GM19025 (cell line): ENCODE measurements around the gene FOXO3.
"Not testable (repeated sequence)": the region's sequence is repeated elsewhere in the genome, so short reads cannot be mapped to it uniquely, and the experiment has no call there.

Experiments
- ATAC-seq: cut with Tn5 transposase; IDR thresholded peaks from one replicate; pipeline ENCODE4 v1.9.1; 2021; ENCODE audit warnings: mild to moderate bottlenecking, low read depth, moderate library complexity; ENCODE audit not compliant: unreplicated experiment

The FOXO3 gene

GRCh38 chr6:108654465-108655106 is 93.9 kb downstream of the FOXO3 start:
- ATAC-seq = no peak

- ATAC-seq = no peak
Observed at GRCh38 chr6:108655806-108656651, 95.3 kb downstream of the FOXO3 start.

- no peak for ATAC-seq
Observed at GRCh38 chr6:108656836-108657235, 96.1 kb downstream of the FOXO3 start.

GRCh38 chr6:108658174-108658573 is 97.5 kb downstream of the FOXO3 start:
- ATAC-seq = no peak

- ATAC-seq = not testable (repeated sequence)
Observed at GRCh38 chr6:108658785-108659184, 98.1 kb downstream of the FOXO3 start.

- ATAC-seq = no peak
Observed at GRCh38 chr6:108660251-108660650, 99.5 kb downstream of the FOXO3 start.

GRCh38 chr6:108661430-108661829 is 100.7 kb downstream of the FOXO3 start:
- no peak for ATAC-seq

- ATAC-seq = no peak
Observed at GRCh38 chr6:108661982-108662381, 101.3 kb downstream of the FOXO3 start.

- no peak for ATAC-seq
Observed at GRCh38 chr6:108662702-108663101, 102.0 kb downstream of the FOXO3 start.

- ATAC-seq = not testable (repeated sequence)
Observed at GRCh38 chr6:108663494-108664064, 102.9 kb downstream of the FOXO3 start.

GRCh38 chr6:108665495-108666196 is 104.9 kb downstream of the FOXO3 start:
- no peak for ATAC-seq

- ATAC-seq = no peak
Observed at GRCh38 chr6:108666656-108667260, 106.0 kb downstream of the FOXO3 start.

GRCh38 chr6:108667993-108668392 is 107.3 kb downstream of the FOXO3 start:
- ATAC-seq = no peak

GRCh38 chr6:108669673-108670072 is 109.0 kb downstream of the FOXO3 start:
- no peak for ATAC-seq

- ATAC-seq = no peak
Observed at GRCh38 chr6:108671175-108671574, 110.5 kb downstream of the FOXO3 start.

GRCh38 chr6:108671790-108672189 is 111.1 kb downstream of the FOXO3 start:
- no peak for ATAC-seq

GRCh38 chr6:108672641-108673040 is 111.9 kb downstream of the FOXO3 start:
- ATAC-seq = no peak

GRCh38 chr6:108673153-108673552 is 112.4 kb downstream of the FOXO3 start:
- ATAC-seq = no peak

- no peak for ATAC-seq
Observed at GRCh38 chr6:108673602-108674001, 112.9 kb downstream of the FOXO3 start.
